Subcutaneous abdominal adipose tissue (tissue), 5 donors: ENCODE data around the gene FBXO44.
A peak's percentile ranks its signal among the peaks of the same experiment; 100 is the strongest.

Experiments used
- H3K27ac ChIP-seq: one replicate; pipeline ENCODE4 v1.7.0; 2013; ENCODE audit warnings: low read depth, mild to moderate bottlenecking, inconsistent platforms, low read length, moderate library complexity
- H3K27me3 ChIP-seq, 5 donors: one replicate each; pipeline ENCODE4 v1.7.0; 2013; ENCODE audit warnings: low read length in 5 of 5, inconsistent platforms in 1 of 5; ENCODE audit not compliant: control insufficient read depth in 5 of 5, insufficient read depth in 4 of 5
- H3K36me3 ChIP-seq, 5 donors: one replicate each; pipeline ENCODE4 v1.7.0; 2013; ENCODE audit warnings: low read length in 5 of 5; ENCODE audit not compliant: control insufficient read depth in 5 of 5, insufficient read depth in 5 of 5
- H3K4me1 ChIP-seq, 5 donors: one replicate each; pipeline ENCODE4 v1.7.0; 2013; ENCODE audit warnings: low read length in 5 of 5, mild to moderate bottlenecking in 3 of 5, moderate library complexity in 1 of 5; ENCODE audit not compliant: control insufficient read depth in 5 of 5, insufficient read depth in 5 of 5
- H3K4me3 ChIP-seq, 5 donors: one replicate each; pipeline ENCODE4 v1.7.0; 2013; ENCODE audit warnings: low read length in 5 of 5, low read depth in 1 of 5
- H3K9ac ChIP-seq, 5 donors: one replicate each; pipeline ENCODE4 v1.7.0; 2013; ENCODE audit warnings: low read length in 5 of 5, mild to moderate bottlenecking in 4 of 5, moderate library complexity in 3 of 5
- H3K9me3 ChIP-seq, 5 donors: one replicate each; pipeline ENCODE4 v1.7.0; 2013; ENCODE audit warnings: low read length in 5 of 5; ENCODE audit not compliant: control insufficient read depth in 5 of 5
- donor health status: healthy.
- donor health status: healthy.
- donor health status: healthy.
- donor health status: healthy.
- donor health status: healthy.

FBXO44 gene

DNA sequence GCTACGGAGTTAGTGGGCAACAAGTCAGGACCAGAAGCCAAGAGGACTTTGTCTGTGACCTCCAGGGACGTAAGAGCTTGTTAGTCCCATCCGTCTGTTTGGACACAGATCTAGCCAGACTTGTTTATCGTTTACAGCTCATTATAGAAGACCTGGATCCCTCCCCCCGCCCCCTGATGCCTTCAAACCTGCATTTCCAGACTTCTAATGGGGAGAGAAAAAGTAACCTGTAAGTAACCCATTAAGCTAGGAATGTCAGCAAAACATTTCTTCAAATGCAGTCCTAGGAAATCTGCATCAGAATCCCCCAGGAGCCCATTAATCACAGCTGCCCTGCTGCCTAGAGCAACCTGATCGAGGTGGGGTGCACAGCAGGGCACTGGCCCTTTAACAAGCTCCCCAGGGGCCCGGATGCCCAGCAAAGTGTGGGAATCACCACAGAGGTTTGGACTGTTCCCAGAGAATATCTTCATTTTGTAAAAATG, 27.7 kb downstream of the FBXO44 start:
- peaks cover 1 to 20% (median 17%) of the 10 kb centered on the region in 5 donors for H3K4me1 ChIP-seq
- peak overlapping the region in 1 of 5 donors; percentile 65 for H3K9ac ChIP-seq
- peak overlapping the region in 2 of 5 donors; percentile 61 to 85 for H3K4me3 ChIP-seq

DNA sequence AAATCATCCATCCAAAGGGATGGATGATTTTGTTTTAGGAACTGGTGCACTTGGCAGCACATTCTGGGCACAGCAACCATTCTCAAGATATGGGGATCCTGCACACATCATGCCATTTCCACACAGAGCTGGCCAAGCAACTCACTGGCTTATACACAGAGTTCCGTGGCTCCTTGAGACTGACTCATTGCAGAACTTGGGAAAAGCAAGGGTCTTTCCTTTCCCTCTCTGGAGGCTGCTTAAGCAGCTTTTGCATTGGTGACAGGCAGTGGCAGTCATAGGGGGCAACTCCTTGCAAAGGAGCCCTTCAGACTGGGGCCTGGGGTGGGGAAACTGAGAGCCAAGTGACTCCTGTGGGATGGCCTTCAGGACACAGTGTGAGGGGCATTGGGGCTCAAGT, 28.1 kb downstream of the FBXO44 start:
- H3K4me1 ChIP-seq, result peaks cover 1 to 20% (median 17%) of the 10 kb centered on the region in 5 donors
- no peak overlapping the region for H3K9ac ChIP-seq
- H3K9me3 ChIP-seq, result no peaks in the 10 kb centered on the region
- H3K36me3 ChIP-seq, result no peaks in the 10 kb centered on the region
- peaks cover 0 to 12% (median 0%) of the 10 kb centered on the region in 5 donors for H3K27me3 ChIP-seq
- no peak overlapping the region for H3K27ac ChIP-seq
- no peak overlapping the region for H3K4me3 ChIP-seq

More for the DNA sequence above, 27.7 kb downstream of the FBXO44 start:
- Histone ChIP-seq H3K27me3 (peaks cover 0 to 12% (median 0%) of the 10 kb centered on the region in 5 donors), H3K27ac (no peak overlapping the region), H3K36me3 (peaks cover 0 to 2% (median 0%) of the 10 kb centered on the region in 5 donors), H3K9me3 (no peaks in the 10 kb centered on the region)

DNA sequence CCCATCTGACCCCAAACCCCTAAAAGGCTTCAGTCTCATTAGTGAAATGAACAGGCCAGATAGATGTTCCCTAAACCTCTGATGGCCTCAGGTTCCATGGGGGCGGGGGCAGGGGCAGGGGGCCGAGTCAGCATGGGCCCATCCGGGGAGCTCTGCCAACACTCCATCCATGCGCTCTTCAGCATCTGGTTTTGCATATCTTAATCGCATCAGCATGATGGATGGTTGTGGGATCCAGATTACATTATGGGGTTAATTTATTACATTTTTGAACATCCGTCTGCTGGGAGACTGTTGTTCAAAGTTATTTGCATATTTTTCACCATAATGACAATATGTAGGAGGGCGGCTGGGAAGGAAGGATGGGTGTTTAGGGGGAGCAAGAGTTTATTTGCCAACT, 29.4 kb downstream of the FBXO44 start:
- Histone ChIP-seq H3K27me3 (peaks cover 0 to 17% (median 6%) of the 10 kb centered on the region in 5 donors), H3K9me3 (no peaks in the 10 kb centered on the region), H3K4me1 (peaks cover 1 to 20% (median 17%) of the 10 kb centered on the region in 5 donors), H3K9ac (no peak overlapping the region), H3K36me3 (no peaks in the 10 kb centered on the region), H3K4me3 (no peak overlapping the region), H3K27ac (no peak overlapping the region)

DNA sequence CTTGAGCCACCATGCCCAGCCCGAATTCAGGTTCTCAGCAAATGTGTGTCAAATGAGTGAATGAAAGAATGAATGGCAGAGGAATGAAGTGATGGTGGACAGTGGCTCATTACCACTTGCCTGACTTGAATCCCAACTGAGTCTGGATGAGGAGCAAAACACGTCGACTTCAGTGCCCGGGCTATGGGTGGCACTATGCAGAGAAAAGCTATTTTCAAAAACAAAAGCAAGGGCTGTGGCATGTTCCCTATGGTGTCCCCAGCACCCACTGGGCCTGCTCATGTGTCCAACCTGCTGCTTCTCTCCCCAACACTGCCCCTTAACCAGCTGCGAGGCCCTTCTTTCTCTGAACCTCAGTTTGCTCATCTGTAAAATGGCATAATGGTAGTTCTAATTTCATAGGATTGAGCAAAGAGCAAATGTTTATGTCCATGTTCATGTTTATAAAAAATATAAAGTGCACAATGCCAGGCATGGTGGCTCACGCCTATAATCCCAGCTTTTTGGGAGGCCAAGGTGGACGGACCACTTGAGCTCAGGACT, 30.6 kb downstream of the FBXO44 start:
- peaks cover 1 to 16% (median 14%) of the 10 kb centered on the region in 5 donors for H3K4me1 ChIP-seq
- no peak overlapping the region for H3K4me3 ChIP-seq
- H3K27me3 ChIP-seq, result peaks cover 3 to 25% (median 12%) of the 10 kb centered on the region in 5 donors
- H3K9ac ChIP-seq, result no peak overlapping the region
- H3K27ac ChIP-seq, result no peak overlapping the region
- no peaks in the 10 kb centered on the region for H3K9me3 ChIP-seq
- no peaks in the 10 kb centered on the region for H3K36me3 ChIP-seq

DNA sequence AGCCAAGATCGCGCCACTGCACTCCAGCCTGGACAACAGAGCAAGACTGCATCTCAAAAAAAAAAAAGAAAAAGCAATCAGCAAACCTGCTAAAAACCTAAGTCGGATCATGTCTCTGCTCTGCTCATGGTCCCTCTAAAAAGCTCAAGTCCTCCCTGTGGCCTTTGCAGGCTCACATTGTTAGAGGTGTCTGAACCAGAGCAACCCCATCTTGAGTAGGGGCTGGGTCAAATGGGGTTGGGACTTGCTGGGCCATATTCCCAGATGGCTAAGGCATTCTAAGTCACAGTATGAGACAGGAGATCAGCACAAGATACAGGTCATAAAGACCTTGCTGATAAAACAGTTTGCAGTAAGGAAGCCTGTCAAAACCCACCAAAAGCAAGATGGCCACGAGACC, 33.8 kb downstream of the FBXO44 start:
- Histone ChIP-seq H3K9ac (no peak overlapping the region), H3K27me3 (peaks cover 22 to 50% (median 35%) of the 10 kb centered on the region in 5 donors), H3K36me3 (no peaks in the 10 kb centered on the region), H3K4me3 (no peak overlapping the region), H3K27ac (no peak overlapping the region), H3K4me1 (peaks cover 0 to 25% (median 8%) of the 10 kb centered on the region in 5 donors), H3K9me3 (no peaks in the 10 kb centered on the region)

DNA sequence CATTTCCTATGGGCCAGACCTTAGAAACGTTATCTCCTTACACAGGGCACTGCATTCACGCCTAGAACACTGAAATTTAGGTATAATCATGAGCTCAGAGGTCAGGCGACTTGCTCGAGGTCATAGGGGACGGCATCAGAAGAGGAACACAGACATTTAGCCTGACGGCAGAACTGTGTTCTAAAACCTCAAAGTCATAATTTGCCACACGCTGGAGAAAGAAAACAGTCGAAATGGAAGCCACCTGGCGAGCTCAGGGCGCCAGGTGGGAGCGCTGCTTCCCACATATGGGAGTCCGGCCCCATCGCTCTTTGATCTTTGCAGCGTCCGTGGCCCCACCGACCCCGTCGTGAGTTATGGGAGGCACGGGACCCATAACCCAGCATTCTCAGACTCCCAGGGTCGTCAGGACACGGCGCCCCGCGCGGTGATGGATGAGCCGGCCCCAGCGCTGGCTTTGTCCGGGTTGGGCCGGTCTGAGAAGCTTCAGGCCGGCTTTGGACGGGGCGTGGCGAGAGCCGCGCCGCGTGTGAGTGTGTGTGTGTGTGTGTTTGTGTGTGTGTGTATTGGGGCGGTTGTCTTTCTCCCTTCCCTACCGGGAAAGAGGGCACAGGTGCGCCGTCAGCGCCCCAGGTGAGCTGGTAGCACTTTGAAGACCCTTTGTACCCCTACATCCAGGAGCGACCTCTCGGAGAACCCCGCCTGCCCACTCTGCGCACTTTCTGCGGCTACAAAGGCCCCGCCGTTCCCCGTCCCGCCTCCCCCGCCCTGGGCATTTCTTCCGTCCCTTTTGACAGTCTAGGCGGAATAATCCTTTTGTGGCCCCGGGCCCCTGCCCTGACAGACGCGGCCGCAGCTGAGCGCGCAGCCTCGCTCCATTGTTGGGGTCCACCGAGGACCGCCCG, 36.0 kb downstream of the FBXO44 start:
- Histone ChIP-seq H3K4me1 (peaks cover 0 to 25% (median 8%) of the 10 kb centered on the region in 5 donors), H3K4me3 (peak overlapping the region in 3 of 5 donors; percentile 31 to 35 (median 31)), H3K27ac (no peak overlapping the region), H3K36me3 (no peaks in the 10 kb centered on the region), H3K9me3 (no peaks in the 10 kb centered on the region), H3K9ac (no peak overlapping the region), H3K27me3 (peaks cover 35 to 56% (median 49%) of the 10 kb centered on the region in 5 donors)

DNA sequence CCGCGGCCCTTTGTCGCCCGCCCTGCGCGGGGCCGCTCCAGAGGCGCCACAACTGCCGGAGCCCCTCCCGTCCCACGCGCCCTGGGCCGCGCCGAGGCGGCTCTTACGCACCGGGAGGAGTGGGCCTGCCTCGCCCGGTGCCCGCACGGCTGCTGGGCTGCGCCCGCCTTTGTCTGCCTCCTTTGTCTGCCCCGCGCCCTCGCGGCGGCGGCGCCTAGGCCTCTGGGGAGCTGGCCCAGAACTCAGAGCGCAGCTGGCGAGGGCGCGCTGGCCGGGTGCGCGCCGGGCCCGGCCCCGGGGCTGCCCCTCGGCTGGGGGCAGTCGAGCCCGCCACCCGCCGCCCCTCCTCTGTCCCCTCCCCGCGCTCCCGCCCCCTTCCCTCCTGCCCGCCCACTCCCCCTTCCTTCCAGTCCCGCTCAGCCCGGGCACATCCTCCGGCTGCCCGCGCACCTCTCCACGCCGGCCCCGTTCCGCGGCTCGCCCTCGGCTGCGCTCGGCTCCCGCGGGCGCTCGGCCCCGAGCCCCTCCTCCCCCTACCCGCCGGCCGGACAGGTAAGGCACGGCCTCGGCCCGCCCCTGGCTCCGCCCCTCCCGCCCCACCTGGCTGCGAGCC, 36.7 kb downstream of the FBXO44 start, which contains the start of gene DRAXIN:
Gene DRAXIN (plus strand): TSS at position 409 of the 613 bp plus-strand sequence. CDS start 14,549 bp downstream, outside the sequence.
- H3K4me1 ChIP-seq, result peaks cover 0 to 25% (median 8%) of the 10 kb centered on the region in 5 donors
- no peaks in the 10 kb centered on the region for H3K36me3 ChIP-seq
- peak within 1 kb of the TSS in 3 of 5 donors; percentile 31 to 35 (median 31) for H3K4me3 ChIP-seq
- no peaks in the 10 kb centered on the region for H3K9me3 ChIP-seq
- H3K9ac ChIP-seq, result no peak within 1 kb of the TSS
- H3K27me3 ChIP-seq, result peaks cover 35 to 60% (median 49%) of the 10 kb centered on the region in 5 donors
- H3K27ac ChIP-seq, result no peak within 1 kb of the TSS

DNA sequence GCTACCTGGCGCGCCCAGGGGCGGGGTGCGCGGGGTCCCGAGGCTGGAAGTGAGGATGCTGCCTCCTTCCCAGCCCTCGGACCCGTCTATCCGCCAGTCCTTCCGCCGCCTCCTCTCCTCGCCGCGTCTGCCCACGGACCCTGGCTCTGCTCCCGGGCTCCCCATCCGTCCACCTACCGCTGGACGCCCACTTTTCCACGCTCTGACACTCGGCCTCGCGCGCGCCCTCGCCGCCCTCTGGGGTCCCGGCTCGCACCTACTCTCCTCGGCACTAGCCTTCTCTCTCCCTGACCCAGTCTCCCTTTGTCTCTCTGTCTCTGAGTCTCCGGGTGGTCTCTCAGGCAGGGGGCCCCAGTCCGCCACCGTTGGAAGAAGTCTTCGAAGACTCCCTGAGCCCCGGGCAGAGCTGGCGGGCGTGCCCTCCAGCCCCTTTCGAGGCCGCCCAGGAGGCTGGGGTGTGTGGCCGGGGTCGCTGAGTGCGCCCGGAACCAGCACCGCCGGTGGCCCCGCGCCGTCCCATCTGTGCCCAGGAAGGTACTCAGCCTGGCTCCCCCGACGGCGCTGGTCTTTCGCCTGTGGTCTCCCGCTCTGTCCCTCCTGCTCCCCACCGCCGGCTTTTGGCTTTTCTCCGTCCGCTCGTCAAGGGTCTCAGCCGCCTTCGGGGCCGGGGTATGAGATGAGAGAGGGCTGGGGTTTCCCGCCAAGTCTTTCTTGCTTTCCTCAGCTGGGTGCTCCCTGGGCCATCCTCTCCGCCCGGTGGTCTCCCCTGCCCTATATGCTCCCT, 37.4 kb downstream of the FBXO44 start:
- Histone ChIP-seq H3K36me3 (no peaks in the 10 kb centered on the region), H3K4me1 (peaks cover 0 to 25% (median 8%) of the 10 kb centered on the region in 5 donors), H3K4me3 (no peak overlapping the region), H3K9ac (no peak overlapping the region), H3K27me3 (peaks cover 35 to 61% (median 49%) of the 10 kb centered on the region in 5 donors), H3K27ac (no peak overlapping the region), H3K9me3 (no peaks in the 10 kb centered on the region)

DNA sequence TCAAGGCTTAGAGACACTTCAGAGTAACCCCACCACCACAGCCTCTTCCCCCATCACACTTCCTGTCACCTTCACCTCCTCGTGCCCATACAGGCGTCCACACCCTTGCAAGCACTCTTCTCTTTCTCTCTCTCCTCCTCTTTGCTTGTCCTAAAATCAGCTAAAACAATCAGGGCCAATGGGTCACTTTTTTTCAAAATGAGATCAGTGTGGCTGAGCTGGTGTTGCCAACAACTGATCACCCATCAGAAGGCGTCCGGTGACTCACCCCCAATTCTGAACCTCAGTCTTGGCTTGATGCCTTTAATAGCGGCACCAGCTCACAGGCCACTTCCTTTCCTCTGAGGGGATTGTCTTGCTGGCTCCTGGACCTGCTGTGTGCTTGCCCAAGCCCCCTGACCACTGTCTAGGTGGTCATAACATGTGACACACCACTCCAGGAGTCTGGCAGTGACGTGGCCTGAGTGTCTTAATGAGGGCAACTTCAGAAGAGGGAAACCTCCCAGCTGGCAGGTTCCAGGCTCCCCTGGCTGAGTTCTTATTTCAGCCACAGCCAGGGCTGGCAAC, 38.4 kb downstream of the FBXO44 start:
- no peak overlapping the region for H3K9ac ChIP-seq
- H3K4me3 ChIP-seq, result no peak overlapping the region
- no peaks in the 10 kb centered on the region for H3K9me3 ChIP-seq
- peaks cover 0 to 25% (median 8%) of the 10 kb centered on the region in 5 donors for H3K4me1 ChIP-seq
- H3K27me3 ChIP-seq, result peaks cover 40 to 70% (median 48%) of the 10 kb centered on the region in 5 donors
- H3K36me3 ChIP-seq, result no peaks in the 10 kb centered on the region
- no peak overlapping the region for H3K27ac ChIP-seq
